ENCODE data around the gene LY9. TPM values are rescaled to one million over a fixed set of nuclear protein-coding genes. Genes with fewer than 3 reads are reported as not detected.

Gene LY9
- total and polyA plus RNA-seq, 2 of the 13 experiments (the other 11 are each of a cell fraction or from before 2014, with no cell fraction given), result not detected

DNA sequence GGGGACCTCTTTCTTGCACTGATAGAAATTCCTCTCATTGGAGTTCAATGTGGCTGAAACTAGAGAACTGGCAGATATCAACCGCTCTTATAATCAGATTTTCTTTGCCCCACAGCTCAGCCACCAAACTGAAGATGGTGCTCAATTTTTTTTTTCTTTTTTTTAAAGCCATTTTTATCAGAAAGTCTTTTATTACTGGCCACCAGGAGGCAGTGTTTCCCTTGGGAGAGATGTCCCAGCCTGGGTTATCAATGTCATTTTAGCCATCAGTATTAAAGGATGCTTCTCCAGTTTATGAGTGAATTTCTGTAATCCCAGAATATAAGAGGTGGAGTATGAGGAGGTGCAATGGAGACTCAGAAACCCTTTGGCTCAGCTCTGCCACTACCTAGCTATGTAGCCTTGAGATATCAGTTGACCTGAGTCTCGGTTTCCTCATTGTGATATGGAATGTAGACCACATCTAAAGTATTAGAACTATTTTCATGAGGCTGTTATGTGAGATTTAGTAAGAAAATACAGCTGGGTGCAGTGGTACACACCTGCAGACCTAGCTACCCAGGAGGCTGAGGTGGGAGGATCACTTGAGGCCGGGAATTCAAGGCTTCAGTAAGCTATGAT is 39.1 kb downstream of the LY9 start:
- H4K20me1 ChIP-seq (ENCODE audit: insufficient read depth, low read length), result no peaks in the 10 kb centered on the region
- ChIA-PET POLR2A (no interaction called here), CTCF (ENCODE audit: low intra/inter-chr PET ratio, low total read pairs) (interaction anchor here (0.8 to 1.9 kb wide), 4 partner anchors 50 to 119 kb away, joined by 3 to 18 read pairs (median 6); partner anchors contain the start of genes ITLN1 and ITLN2)
- no TSS peak for BruUV-seq (replicated peaks)
- no peaks in the 10 kb centered on the region for H3K4me1 ChIP-seq (ENCODE audit: insufficient read depth, low read length)
- intact Hi-C loops (cut with micrococcal nuclease; ENCODE audit: unreplicated experiment), result loop anchor here (1.0 to 2.0 kb wide), 2 partner anchors 50 to 116 kb away; partner anchors contain the start of gene ITLN1
- no peaks in the 10 kb centered on the region for H3K9me3 ChIP-seq (ENCODE audit: low read length)
- H3K27me3 ChIP-seq (ENCODE audit: control insufficient read depth in 1 of 2, insufficient read depth in 2 of 2, low read length in 2 of 2), result no peaks in the 10 kb centered on the region; a peak in 1 of 5 replicates
- FAIRE-seq, result no peak
- no peaks in the 10 kb centered on the region for H3K79me2 ChIP-seq (ENCODE audit: insufficient read depth, low read length)
- in situ Hi-C loops (cut with HindIII; ENCODE audit: extremely low pct_ligation_motif_present, low pct_unique_long_range_greater_than_20kb), result loop anchor here (5.0 to 10.0 kb wide), 2 partner anchors 50 to 117 kb away; partner anchors contain the start of genes ITLN1 and ITLN2
- WGBS (ENCODE audit: low lambda C conversion rate), result 45% methylated on average over 3 of the region's 3 CpGs
- no peak overlapping the region for H3K4me2 ChIP-seq (ENCODE audit: low read depth, low read length)
- H3K27ac ChIP-seq (ENCODE audit: extremely low read length, insufficient read depth, low read length), result no peak overlapping the region
- H3K9ac ChIP-seq (ENCODE audit: insufficient read depth, low read depth, low read length), result no peak overlapping the region
- H2AFZ ChIP-seq (ENCODE audit: low read length), result no peak overlapping the region
- DNase-seq (ENCODE audit: low spot score), result peak; percentile 22
- H3K4me3 ChIP-seq (replicated peaks in 1 of 3; ENCODE audit: insufficient read depth in 1 of 3, low read depth in 2 of 3, low read length in 3 of 3), result no peak overlapping the region
- no peak for ATAC-seq
- no peaks in the 10 kb centered on the region for H3K36me3 ChIP-seq (replicated peaks in 1 of 2; ENCODE audit: control insufficient read depth in 1 of 2, insufficient read depth in 2 of 2, low read length in 2 of 2)
- TF ChIP-seq, protein P1, sequence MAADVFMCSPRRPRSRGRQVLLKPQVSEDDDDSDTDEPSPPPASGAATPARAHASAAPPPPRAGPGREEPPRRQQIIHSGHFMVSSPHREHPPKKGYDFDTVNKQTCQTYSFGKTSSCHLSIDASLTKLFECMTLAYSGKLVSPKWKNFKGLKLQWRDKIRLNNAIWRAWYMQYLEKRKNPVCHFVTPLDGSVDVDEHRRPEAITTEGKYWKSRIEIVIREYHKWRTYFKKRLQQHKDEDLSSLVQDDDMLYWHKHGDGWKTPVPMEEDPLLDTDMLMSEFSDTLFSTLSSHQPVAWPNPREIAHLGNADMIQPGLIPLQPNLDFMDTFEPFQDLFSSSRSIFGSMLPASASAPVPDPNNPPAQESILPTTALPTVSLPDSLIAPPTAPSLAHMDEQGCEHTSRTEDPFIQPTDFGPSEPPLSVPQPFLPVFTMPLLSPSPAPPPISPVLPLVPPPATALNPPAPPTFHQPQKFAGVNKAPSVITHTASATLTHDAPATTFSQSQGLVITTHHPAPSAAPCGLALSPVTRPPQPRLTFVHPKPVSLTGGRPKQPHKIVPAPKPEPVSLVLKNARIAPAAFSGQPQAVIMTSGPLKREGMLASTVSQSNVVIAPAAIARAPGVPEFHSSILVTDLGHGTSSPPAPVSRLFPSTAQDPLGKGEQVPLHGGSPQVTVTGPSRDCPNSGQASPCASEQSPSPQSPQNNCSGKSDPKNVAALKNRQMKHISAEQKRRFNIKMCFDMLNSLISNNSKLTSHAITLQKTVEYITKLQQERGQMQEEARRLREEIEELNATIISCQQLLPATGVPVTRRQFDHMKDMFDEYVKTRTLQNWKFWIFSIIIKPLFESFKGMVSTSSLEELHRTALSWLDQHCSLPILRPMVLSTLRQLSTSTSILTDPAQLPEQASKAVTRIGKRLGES (CRISPR knock-in tag; IDR thresholded peaks at IDR 0.05; ENCODE audit: borderline replicate concordance), result no peak
- TF ChIP-seq RAD21 (CRISPR knock-in tag; IDR thresholded peaks at IDR 0.05) (0 out of 2 replicates have a peak, but pooled peaks have one; percentile 39), TIGD3 (CRISPR knock-in tag; IDR thresholded peaks at IDR 0.05; ENCODE audit: borderline replicate concordance) (no peak), SMC3 (IDR thresholded peaks at IDR 0.05; ENCODE audit: low read length) (peak; percentile 60), SIX4 (CRISPR knock-in tag; IDR thresholded peaks at IDR 0.05) (no peak), MAFF (IDR thresholded peaks at IDR 0.05; ENCODE audit: low read depth, low read length) (no peak), MIXL1 (CRISPR knock-in tag; IDR thresholded peaks at IDR 0.05) (no peak), ZNF142 (CRISPR knock-in tag; IDR thresholded peaks at IDR 0.05) (no peak), STAG1 (CRISPR knock-in tag; IDR thresholded peaks at IDR 0.05) (peak; percentile 77), HDAC1 (CRISPR knock-in tag; IDR thresholded peaks at IDR 0.05) (no peak)
- TF ChIP-seq, protein P2, sequence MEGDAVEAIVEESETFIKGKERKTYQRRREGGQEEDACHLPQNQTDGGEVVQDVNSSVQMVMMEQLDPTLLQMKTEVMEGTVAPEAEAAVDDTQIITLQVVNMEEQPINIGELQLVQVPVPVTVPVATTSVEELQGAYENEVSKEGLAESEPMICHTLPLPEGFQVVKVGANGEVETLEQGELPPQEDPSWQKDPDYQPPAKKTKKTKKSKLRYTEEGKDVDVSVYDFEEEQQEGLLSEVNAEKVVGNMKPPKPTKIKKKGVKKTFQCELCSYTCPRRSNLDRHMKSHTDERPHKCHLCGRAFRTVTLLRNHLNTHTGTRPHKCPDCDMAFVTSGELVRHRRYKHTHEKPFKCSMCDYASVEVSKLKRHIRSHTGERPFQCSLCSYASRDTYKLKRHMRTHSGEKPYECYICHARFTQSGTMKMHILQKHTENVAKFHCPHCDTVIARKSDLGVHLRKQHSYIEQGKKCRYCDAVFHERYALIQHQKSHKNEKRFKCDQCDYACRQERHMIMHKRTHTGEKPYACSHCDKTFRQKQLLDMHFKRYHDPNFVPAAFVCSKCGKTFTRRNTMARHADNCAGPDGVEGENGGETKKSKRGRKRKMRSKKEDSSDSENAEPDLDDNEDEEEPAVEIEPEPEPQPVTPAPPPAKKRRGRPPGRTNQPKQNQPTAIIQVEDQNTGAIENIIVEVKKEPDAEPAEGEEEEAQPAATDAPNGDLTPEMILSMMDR (CRISPR knock-in tag; IDR thresholded peaks at IDR 0.05), result peak; percentile 62

Data from HepG2 (cell line).